A673 (cell line): Measurements from ENCODE around the gene SLC27A1. TPM values are rescaled to one million over a fixed set of nuclear protein-coding genes. Genes with fewer than 3 reads are reported as not detected.

ENCODE experiments used
- BruUV-seq: library from RNA; stranded (reverse); fragments of 400-500 nt; replicated peaks from 2 replicates; lab custom pipeline; 2021; lab: Mats Ljungman, UMichigan
- CTCF ChIA-PET: fragments of 300-600 bp; sonication (Branson Sonifier 250); formaldehyde crosslinking; loops from one replicate; lab custom pipeline; 2022; ENCODE audit warnings: antibody characterized with exemption; lab: Charles Lee
- POLR2A ChIA-PET: fragments of 300-600 bp; sonication (Branson Sonifier 250); formaldehyde crosslinking; loops from one replicate; lab custom pipeline; 2022; ENCODE audit warnings: antibody characterized with exemption; ENCODE audit not compliant: low non-redundant PET; lab: Charles Lee
- DNase-seq: peaks from one replicate; pipeline ENCODE4 v3.0.0-alpha.2; 2015; ENCODE audit warnings: low spot score
- H3K27ac ChIP-seq: fragments of 200-600 bp; sonication (generic); 2 replicates; pipeline ENCODE4 v1.5.1; 2016; ENCODE audit warnings: mixed run types, low read depth, mild to moderate bottlenecking, mixed read lengths, antibody characterized with exemption, low read length; ENCODE audit not compliant: poor library complexity, severe bottlenecking
- H3K27me3 ChIP-seq: fragments of 200-600 bp; sonication (generic); replicated peaks from 2 replicates; pipeline ENCODE4 v1.6.1; 2017; ENCODE audit warnings: mixed run types, low read depth, mild to moderate bottlenecking, mixed read lengths, antibody characterized with exemption, low read length; ENCODE audit not compliant: insufficient read depth, poor library complexity
- H3K36me3 ChIP-seq: fragments of 200-600 bp; sonication (generic); 2 replicates; pipeline ENCODE4 v1.6.1; 2016; ENCODE audit warnings: mixed run types, mild to moderate bottlenecking, mixed read lengths, antibody characterized with exemption, low read length; ENCODE audit not compliant: insufficient read depth, poor library complexity, severe bottlenecking
- H3K4me1 ChIP-seq: fragments of 200-600 bp; sonication (generic); 2 replicates; pipeline ENCODE4 v1.6.1; 2017; ENCODE audit warnings: mixed run types, mild to moderate bottlenecking, mixed read lengths, antibody characterized with exemption, low read length; ENCODE audit not compliant: insufficient read depth, poor library complexity, severe bottlenecking
- H3K4me3 ChIP-seq: fragments of 200-600 bp; sonication (generic); 2 replicates; pipeline ENCODE4 v1.5.1; 2016; ENCODE audit warnings: low read depth, mixed run types, mild to moderate bottlenecking, mixed read lengths, low read length; ENCODE audit not compliant: poor library complexity, severe bottlenecking
- H3K9me3 ChIP-seq: fragments of 200-600 bp; sonication (generic); 2 replicates; pipeline ENCODE4 v1.6.1; 2016; ENCODE audit warnings: mixed run types, low read depth, mild to moderate bottlenecking, mixed read lengths, antibody characterized with exemption, low read length; ENCODE audit not compliant: poor library complexity, severe bottlenecking
- EZH2 ChIP-seq: fragments of 200-600 bp; sonication (generic); IDR thresholded peaks from 2 replicates; pipeline ENCODE4 v1.6.1; 2017; ENCODE audit warnings: borderline replicate concordance, low read depth, mild to moderate bottlenecking, mixed read lengths, antibody characterized with exemption, low read length; ENCODE audit not compliant: poor library complexity, severe bottlenecking
- intact Hi-C: fragments of 100-400 bp; cut with micrococcal nuclease; formaldehyde crosslinking; loops from one replicate; pipeline ENCODE4 v1.10.0; 2022; ENCODE audit not compliant: unreplicated experiment
- total RNA-seq: library from RNA; stranded (reverse); gene quantifications from 2 replicates; pipeline ENCODE4 v1.2.3, GENCODE V29; 2021
- TF ChIP-seq, protein P1 (sequence below): fragments of 300-800, 200-600 bp; sonication (generic); conservative IDR thresholded peaks from 2 replicates; pipeline ENCODE4 v1.5.1; 2017; ENCODE audit warnings: low read depth, mild to moderate bottlenecking, antibody characterized with exemption, low read length, moderate library complexity, mixed read lengths

The SLC27A1 gene
- total RNA-seq, 1 experiment from 2014 or later: 3.0 TPM

DNA sequence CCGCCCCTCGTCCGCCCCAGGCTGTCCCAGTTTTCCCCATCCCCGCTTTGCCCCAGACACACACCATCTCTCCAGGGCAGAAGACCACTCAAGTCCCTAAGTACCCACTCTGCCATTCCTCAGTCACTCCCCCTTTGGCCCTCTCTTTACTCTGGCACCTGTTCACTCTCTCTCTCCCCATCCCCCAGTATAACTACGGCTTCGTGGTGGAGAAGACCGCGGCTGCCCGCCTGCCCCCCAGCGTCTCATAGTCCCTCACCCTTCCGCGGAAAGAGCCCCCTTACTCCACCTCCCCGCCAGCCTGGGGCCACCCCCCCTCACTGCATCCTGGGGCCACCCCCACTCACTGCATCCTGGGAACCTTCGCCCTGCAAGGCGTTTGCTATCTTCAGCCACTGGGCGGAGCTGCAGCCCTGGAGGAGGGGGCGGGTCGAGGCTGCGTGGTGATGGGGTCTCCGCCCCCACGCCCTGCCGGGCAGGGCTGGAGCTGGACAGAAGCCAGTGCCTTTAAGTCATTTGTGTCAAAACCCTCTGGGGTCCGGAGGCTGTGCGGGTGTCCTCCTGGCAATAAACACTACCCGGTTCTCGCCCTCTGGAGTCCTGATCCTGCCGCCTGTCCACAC is 45.5 kb upstream of the SLC27A1 start:
- CTCF ChIA-PET: interaction anchor here (0.7 kb wide), 1 partner anchor 9 kb away, joined by 3 read pairs; no protein-coding TSS in a partner anchor
- intact Hi-C loops: no loop called here
- H3K36me3 ChIP-seq: peaks cover 3% of the 10 kb centered on the region
- H3K4me3 ChIP-seq: no peak overlapping the region
- no peak overlapping the region for H3K27ac ChIP-seq
- no peaks in the 10 kb centered on the region for H3K9me3 ChIP-seq
- POLR2A ChIA-PET: no interaction called here
- DNase-seq: peak; percentile 60
- no TSS peak for BruUV-seq
- TF ChIP-seq, protein P1, sequence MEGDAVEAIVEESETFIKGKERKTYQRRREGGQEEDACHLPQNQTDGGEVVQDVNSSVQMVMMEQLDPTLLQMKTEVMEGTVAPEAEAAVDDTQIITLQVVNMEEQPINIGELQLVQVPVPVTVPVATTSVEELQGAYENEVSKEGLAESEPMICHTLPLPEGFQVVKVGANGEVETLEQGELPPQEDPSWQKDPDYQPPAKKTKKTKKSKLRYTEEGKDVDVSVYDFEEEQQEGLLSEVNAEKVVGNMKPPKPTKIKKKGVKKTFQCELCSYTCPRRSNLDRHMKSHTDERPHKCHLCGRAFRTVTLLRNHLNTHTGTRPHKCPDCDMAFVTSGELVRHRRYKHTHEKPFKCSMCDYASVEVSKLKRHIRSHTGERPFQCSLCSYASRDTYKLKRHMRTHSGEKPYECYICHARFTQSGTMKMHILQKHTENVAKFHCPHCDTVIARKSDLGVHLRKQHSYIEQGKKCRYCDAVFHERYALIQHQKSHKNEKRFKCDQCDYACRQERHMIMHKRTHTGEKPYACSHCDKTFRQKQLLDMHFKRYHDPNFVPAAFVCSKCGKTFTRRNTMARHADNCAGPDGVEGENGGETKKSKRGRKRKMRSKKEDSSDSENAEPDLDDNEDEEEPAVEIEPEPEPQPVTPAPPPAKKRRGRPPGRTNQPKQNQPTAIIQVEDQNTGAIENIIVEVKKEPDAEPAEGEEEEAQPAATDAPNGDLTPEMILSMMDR: peak; percentile 66
- TF ChIP-seq EZH2: no peak
- H3K27me3 ChIP-seq: no peaks in the 10 kb centered on the region
- peaks cover 5% of the 10 kb centered on the region for H3K4me1 ChIP-seq

DNA sequence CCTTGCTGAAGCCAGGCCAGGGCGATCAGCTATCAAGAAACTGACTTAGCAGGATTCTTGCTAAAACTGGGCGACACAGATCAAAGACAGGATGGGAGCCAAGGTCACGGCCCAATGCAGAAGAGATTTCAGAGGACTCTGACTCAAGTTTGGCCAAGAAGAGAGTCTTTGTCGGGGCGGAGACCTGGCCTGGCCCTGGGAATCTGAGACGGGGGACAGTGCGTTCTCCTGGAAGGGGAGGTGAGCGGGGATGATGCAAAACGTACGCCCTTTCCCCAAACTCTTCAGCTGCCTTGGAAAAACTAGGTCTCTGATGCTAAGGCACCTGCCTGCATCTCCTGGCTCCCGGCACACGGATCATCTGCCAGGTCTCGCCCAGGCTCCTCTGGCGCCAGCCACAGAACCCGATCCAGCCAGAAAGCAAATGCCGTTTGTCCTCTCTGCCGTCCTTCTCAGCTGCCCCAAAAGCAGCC is 40.6 kb upstream of the SLC27A1 start:
- intact Hi-C loops: no loop called here
- H3K4me1 ChIP-seq: peaks cover 4% of the 10 kb centered on the region
- POLR2A ChIA-PET: no interaction called here
- CTCF ChIA-PET: interaction anchor here (0.7 kb wide), 1 partner anchor 81 kb away, joined by 6 read pairs; no protein-coding TSS in a partner anchor
- DNase-seq: no peak
- H3K4me3 ChIP-seq: no peak overlapping the region
- TF ChIP-seq, protein P1: no peak
- no peak for TF ChIP-seq EZH2
- no peaks in the 10 kb centered on the region for H3K27me3 ChIP-seq
- no peaks in the 10 kb centered on the region for H3K36me3 ChIP-seq
- BruUV-seq: no TSS peak
- no peaks in the 10 kb centered on the region for H3K9me3 ChIP-seq
- no peak overlapping the region for H3K27ac ChIP-seq

DNA sequence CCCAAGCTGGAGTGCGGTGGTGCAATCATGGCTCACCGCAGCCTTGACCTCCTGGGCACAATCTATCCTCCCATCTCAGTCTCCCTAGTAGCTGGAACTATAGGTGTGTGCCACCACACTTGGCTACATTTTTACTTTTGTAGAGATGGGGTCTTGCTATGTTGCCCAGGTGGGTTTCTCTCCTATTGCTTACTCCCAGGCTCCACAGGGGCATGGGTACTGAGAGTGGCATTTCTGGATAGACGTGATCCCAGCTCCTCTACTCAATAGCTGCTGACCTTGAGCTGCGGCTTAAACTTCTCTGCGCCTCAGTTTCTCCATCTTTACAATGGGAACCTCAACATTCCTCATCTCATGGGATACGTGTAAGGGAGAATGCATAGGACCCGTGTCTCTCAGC is 38.9 kb upstream of the SLC27A1 start:
- POLR2A ChIA-PET: no interaction called here
- DNase-seq: no peak

More for the DNA sequence above, 38.9 kb upstream of the SLC27A1 start:
- TF ChIP-seq, protein P1: no peak
- TF ChIP-seq EZH2: no peak
- Histone ChIP-seq H3K9me3 (no peaks in the 10 kb centered on the region), H3K4me3 (no peak overlapping the region), H3K36me3 (no peaks in the 10 kb centered on the region), H3K4me1 (no peaks in the 10 kb centered on the region), H3K27ac (no peak overlapping the region), H3K27me3 (no peaks in the 10 kb centered on the region)
- CTCF ChIA-PET: no interaction called here
- no TSS peak for BruUV-seq
- intact Hi-C loops: no loop called here
